ENCODE data around the gene MERTK. TPM values are rescaled to one million over a fixed set of nuclear protein-coding genes. Genes with fewer than 3 reads are reported as not detected.

Gene MERTK
- total and polyA plus RNA-seq, 2 donors from 2014 or later, result 9.2 to 32.2 TPM

- FAIRE-seq (no peak), DNase-seq (no peak)
- Histone ChIP-seq H3K9ac (ENCODE audit: low read length in 3 of 3) (no peak overlapping the region), H3K4me3 (ENCODE audit: low read length in 3 of 3) (no peak overlapping the region), H3K4me1 (ENCODE audit: control insufficient read depth in 2 of 3, insufficient read depth in 2 of 3, low read depth in 1 of 3, low read length in 3 of 3) (no peaks in the 10 kb centered on the region), H3K27me3 (ENCODE audit: control insufficient read depth, insufficient read depth, low read length) (no peaks in the 10 kb centered on the region), H3K9me3 (ENCODE audit: control insufficient read depth in 2 of 3, insufficient read depth in 1 of 3, low read length in 3 of 3) (no peaks in the 10 kb centered on the region), H3K27ac (ENCODE audit: low read depth in 2 of 2, low read length in 2 of 2) (no peak overlapping the region), H3K36me3 (ENCODE audit: control insufficient read depth in 2 of 3, insufficient read depth in 3 of 3, low read length in 3 of 3) (no peaks in the 10 kb centered on the region)
- intact Hi-C loops (cut with DNase I), result loop anchor here (5.0 kb wide), 1 partner anchor 148 kb away; the partner anchor contains the start of gene MERTK
- TF ChIP-seq CTCF (IDR thresholded peaks at IDR 0.05; ENCODE audit: borderline replicate concordance, extremely low read depth, insufficient read depth), result no peak
Measured at GRCh38 chr2:112045446-112046014, 147.1 kb downstream of the MERTK start.

GRCh38 chr2:112046231-112046630, 147.8 kb downstream of the MERTK start:
- TF ChIP-seq CTCF (IDR thresholded peaks at IDR 0.05; ENCODE audit: borderline replicate concordance, extremely low read depth, insufficient read depth), result no peak
- DNase-seq (no peak), FAIRE-seq (no peak)
- intact Hi-C loops (cut with DNase I), result loop anchor here (5.0 kb wide), 1 partner anchor 149 kb away; the partner anchor contains the start of gene MERTK
- no peaks in the 10 kb centered on the region for H3K36me3 ChIP-seq (ENCODE audit: control insufficient read depth in 2 of 3, insufficient read depth in 3 of 3, low read length in 3 of 3)
- no peaks in the 10 kb centered on the region for H3K4me1 ChIP-seq (ENCODE audit: control insufficient read depth in 2 of 3, insufficient read depth in 2 of 3, low read depth in 1 of 3, low read length in 3 of 3)
- H3K4me3 ChIP-seq (ENCODE audit: low read length in 3 of 3), result no peak overlapping the region
- H3K27me3 ChIP-seq (ENCODE audit: control insufficient read depth, insufficient read depth, low read length), result no peaks in the 10 kb centered on the region
- no peak overlapping the region for H3K9ac ChIP-seq (ENCODE audit: low read length in 3 of 3)
- no peak overlapping the region for H3K27ac ChIP-seq (ENCODE audit: low read depth in 2 of 2, low read length in 2 of 2)
- H3K9me3 ChIP-seq (ENCODE audit: control insufficient read depth in 2 of 3, insufficient read depth in 1 of 3, low read length in 3 of 3), result no peaks in the 10 kb centered on the region

- FAIRE-seq, result no peak
- H3K36me3 ChIP-seq (ENCODE audit: control insufficient read depth in 2 of 3, insufficient read depth in 3 of 3, low read length in 3 of 3), result no peaks in the 10 kb centered on the region
- TF ChIP-seq CTCF (IDR thresholded peaks at IDR 0.05; ENCODE audit: borderline replicate concordance, extremely low read depth, insufficient read depth), result no peak
- no peak overlapping the region for H3K9ac ChIP-seq (ENCODE audit: low read length in 3 of 3)
- H3K4me1 ChIP-seq (ENCODE audit: control insufficient read depth in 2 of 3, insufficient read depth in 2 of 3, low read depth in 1 of 3, low read length in 3 of 3), result no peaks in the 10 kb centered on the region
- no peaks in the 10 kb centered on the region for H3K9me3 ChIP-seq (ENCODE audit: control insufficient read depth in 2 of 3, insufficient read depth in 1 of 3, low read length in 3 of 3)
- H3K27me3 ChIP-seq (ENCODE audit: control insufficient read depth, insufficient read depth, low read length), result no peaks in the 10 kb centered on the region
- H3K27ac ChIP-seq (ENCODE audit: low read depth in 2 of 2, low read length in 2 of 2), result no peak overlapping the region
- no peak overlapping the region for H3K4me3 ChIP-seq (ENCODE audit: low read length in 3 of 3)
- DNase-seq, result no peak
- intact Hi-C loops (cut with DNase I), result loop anchor here (5.0 kb wide), 1 partner anchor 150 kb away; the partner anchor contains the start of gene MERTK
Measured at GRCh38 chr2:112047537-112048235, 149.3 kb downstream of the MERTK start.

All from kidney (tissue), 14 donors.